Cerebellar cortex (tissue), 1 donor: ENCODE results near the gene CDC42EP3.

Experiments used
- DNase-seq: peaks from one replicate; pipeline ENCODE4 v3.0.0-alpha.2; 2015; ENCODE audit warnings: low spot score

Gene CDC42EP3

GRCh38 chr2:37636381-37637066 is 34.9 kb downstream of the CDC42EP3 start:
- no peak for DNase-seq

GRCh38 chr2:37635504-37636380 is 35.7 kb downstream of the CDC42EP3 start:
- DNase-seq, result no peak

GRCh38 chr2:37634914-37635503 is 36.4 kb downstream of the CDC42EP3 start:
- DNase-seq, result no peak

GRCh38 chr2:37633845-37634244 is 37.6 kb downstream of the CDC42EP3 start:
- no peak for DNase-seq

GRCh38 chr2:37633234-37633633 is 38.2 kb downstream of the CDC42EP3 start:
- no peak for DNase-seq

GRCh38 chr2:37632310-37632709 is 39.1 kb downstream of the CDC42EP3 start:
- no peak for DNase-seq

GRCh38 chr2:37631698-37632097 is 39.7 kb downstream of the CDC42EP3 start:
- DNase-seq, result no peak

- DNase-seq, result no peak
These were observed 40.1 kb downstream of the CDC42EP3 start for GRCh38 chr2:37631292-37631691.

- no peak for DNase-seq
These were observed 40.7 kb downstream of the CDC42EP3 start for GRCh38 chr2:37630776-37631175.

- no peak for DNase-seq
These were observed 41.1 kb downstream of the CDC42EP3 start for GRCh38 chr2:37630301-37630700.

- DNase-seq, result no peak
These were observed 41.9 kb downstream of the CDC42EP3 start for GRCh38 chr2:37629529-37629928.

- no peak for DNase-seq
These were observed 43.7 kb downstream of the CDC42EP3 start for GRCh38 chr2:37627710-37628109.

GRCh38 chr2:37625796-37626571 is 45.5 kb downstream of the CDC42EP3 start:
- no peak for DNase-seq

GRCh38 chr2:37625156-37625555 is 46.3 kb downstream of the CDC42EP3 start:
- no peak for DNase-seq

GRCh38 chr2:37623971-37624900 is 47.2 kb downstream of the CDC42EP3 start:
- no peak for DNase-seq

GRCh38 chr2:37623406-37623805 is 48.0 kb downstream of the CDC42EP3 start:
- no peak for DNase-seq

- DNase-seq, result no peak
These were observed 48.9 kb downstream of the CDC42EP3 start for GRCh38 chr2:37622450-37623100.

GRCh38 chr2:37621199-37621598 is 50.2 kb downstream of the CDC42EP3 start:
- no peak for DNase-seq

- no peak for DNase-seq
These were observed 51.5 kb downstream of the CDC42EP3 start for GRCh38 chr2:37619959-37620300.

- no peak for DNase-seq
These were observed 52.0 kb downstream of the CDC42EP3 start for GRCh38 chr2:37619230-37619958.
